Activated naive CD4-positive, alpha-beta T cell treated with Interleukin-2 at 50 U/mL for 16 hours (primary cell): Measurements from ENCODE around the gene MED25.
A peak's percentile ranks its signal among the peaks of the same experiment; 100 is the strongest.

Experiments
- DNase-seq: peaks from one replicate; pipeline ENCODE4 v3.0.0-alpha.2; 2020

Gene MED25

DNA sequence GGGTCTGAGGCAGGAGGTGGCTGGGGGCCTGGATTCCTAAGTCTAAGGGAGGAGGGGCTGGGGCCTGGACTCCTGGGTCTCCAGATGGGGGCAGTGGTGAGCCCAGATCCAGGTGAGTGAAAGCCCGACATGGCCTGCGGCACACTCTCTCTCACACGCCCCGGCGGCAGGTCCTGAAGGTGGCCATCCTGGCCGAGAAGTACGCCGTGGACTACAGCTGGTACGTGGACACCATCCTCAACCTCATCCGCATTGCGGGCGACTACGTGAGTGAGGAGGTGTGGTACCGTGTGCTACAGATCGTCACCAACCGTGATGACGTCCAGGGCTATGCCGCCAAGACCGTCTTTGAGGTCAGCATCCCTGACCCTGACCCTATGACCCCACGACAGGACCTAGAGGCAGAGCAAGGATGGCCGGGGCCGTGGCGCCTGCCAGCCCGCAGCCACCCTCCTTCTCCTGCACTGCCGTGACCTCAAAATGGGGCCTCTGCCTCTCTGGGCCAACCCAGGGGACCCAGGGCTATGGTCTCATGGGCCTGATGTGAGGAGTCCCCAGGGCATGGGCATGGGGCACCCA lies 18.2 kb upstream of the MED25 start:
- DNase-seq, result no peak

DNA sequence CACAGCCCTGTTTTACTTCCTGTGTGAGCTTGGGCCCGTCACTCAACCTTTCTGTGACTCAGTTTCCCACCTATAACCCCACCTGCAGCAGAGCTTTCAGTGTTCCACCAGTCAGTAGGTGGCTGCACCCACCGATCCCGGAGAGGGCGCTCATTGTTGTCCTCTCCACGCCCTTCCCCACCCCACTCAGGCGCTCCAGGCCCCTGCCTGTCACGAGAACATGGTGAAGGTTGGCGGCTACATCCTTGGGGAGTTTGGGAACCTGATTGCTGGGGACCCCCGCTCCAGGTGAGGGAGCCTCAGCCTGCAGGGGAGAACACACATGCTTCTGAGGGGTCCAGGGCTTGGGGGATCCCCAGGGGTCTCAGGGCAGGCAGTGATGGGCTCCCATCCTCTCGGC lies 17.3 kb upstream of the MED25 start:
- DNase-seq, result no peak

DNA sequence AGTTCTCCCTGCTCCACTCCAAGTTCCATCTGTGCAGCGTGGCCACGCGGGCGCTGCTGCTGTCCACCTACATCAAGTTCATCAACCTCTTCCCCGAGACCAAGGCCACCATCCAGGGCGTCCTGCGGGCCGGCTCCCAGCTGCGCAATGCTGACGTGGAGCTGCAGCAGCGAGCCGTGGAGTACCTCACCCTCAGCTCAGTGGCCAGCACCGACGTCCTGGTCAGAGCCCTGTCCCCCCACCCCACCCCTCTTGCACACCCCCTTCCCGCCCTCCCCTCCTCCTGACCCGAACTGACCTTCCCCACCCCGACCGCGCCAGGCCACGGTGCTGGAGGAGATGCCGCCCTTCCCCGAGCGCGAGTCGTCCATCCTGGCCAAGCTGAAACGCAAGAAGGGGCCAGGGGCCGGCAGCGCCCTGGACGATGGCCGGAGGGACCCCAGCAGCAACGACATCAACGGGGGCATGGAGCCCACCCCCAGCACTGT lies 16.6 kb upstream of the MED25 start:
- no peak for DNase-seq

- no peak for DNase-seq
Observed at GRCh38 chr19:49801966-49802661, 16.0 kb upstream of the MED25 start.

GRCh38 chr19:49802836-49803528 lies 15.1 kb upstream of the MED25 start:
- no peak for DNase-seq

GRCh38 chr19:49803529-49803856 lies 14.6 kb upstream of the MED25 start:
- no peak for DNase-seq

GRCh38 chr19:49805822-49806619 lies 12.1 kb upstream of the MED25 start:
- DNase-seq, result no peak

GRCh38 chr19:49806620-49806959 lies 11.5 kb upstream of the MED25 start:
- no peak for DNase-seq

DNA sequence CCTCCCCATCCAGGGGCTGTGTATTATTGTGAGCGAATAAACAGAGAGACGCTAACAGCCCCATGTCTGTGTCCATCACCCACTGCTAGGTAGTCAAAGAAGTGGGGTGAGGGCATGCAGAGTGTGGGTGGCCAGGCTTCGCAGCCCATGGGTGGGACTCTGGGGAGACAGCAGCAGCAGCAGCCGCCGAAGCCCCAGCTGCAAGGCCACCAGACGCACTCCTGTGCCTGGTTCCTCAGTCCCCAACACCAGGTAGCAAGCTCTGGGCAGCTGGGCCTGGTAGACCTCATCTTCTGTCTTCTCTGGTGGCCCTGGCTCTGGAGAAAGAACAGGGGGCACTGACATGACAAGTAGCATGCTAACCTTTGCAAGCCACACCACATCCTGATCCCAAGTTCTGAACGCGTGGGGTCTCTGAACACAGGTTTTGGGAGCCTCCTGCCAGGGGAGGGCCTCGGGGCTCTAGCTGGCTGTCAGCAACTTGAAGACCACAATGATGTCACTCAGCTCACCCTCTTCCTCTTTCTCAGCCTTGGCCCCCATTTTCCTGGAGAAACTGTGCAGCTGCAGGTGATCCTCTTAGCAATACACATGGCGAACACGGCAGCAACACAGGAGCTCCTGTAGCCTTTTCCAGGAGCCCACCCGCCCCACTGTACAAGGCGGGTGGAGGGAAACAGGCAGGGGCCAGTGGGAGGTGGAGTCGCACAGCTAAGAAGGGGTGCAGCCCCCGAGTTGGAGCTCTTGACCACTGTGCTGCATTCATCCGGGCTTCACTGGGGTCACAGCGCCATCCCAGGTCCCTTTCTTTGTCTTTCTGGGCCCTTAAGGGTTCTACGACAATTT lies 10.8 kb upstream of the MED25 start:
- DNase-seq, result no peak

DNA sequence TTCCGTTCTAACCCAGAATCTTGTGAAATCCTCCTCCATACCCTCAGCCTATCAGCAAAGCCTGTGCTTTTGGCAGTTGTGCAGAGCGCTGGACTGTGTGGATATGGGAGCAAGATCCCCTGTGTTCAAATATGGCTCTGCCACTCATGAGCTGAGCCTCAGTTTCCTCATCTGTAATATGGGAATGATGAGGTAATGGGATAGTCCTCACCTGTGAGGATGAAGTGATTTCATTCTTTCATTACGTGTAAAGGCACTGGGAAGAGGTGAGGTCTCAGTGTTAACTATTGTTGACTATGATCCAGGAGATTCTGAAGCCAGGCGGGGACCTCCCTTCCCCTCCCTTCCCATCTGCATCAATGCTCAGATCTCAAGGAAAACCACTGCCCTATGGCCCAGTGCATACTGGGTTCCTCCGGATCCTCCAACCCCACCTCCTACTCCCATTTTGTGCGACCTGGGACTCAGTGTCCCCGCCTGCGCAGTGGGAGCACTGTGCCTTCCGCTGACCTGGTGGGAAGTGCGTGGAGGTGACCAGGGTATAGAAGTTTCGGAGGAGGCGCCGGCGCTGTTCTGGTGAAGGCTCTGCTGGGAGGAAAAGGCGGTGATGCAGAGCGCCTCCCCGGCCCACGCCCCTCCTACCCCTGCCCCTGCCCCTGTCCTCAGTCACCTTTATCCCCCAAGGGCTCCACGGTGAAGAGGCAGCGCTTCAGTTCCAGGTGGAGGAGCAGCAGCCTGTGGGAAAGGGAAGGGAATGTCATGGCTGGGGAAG lies 10.0 kb upstream of the MED25 start:
- DNase-seq, result no peak

GRCh38 chr19:49808711-49809159 lies 9.4 kb upstream of the MED25 start:
- DNase-seq, result peak; percentile 82

DNA sequence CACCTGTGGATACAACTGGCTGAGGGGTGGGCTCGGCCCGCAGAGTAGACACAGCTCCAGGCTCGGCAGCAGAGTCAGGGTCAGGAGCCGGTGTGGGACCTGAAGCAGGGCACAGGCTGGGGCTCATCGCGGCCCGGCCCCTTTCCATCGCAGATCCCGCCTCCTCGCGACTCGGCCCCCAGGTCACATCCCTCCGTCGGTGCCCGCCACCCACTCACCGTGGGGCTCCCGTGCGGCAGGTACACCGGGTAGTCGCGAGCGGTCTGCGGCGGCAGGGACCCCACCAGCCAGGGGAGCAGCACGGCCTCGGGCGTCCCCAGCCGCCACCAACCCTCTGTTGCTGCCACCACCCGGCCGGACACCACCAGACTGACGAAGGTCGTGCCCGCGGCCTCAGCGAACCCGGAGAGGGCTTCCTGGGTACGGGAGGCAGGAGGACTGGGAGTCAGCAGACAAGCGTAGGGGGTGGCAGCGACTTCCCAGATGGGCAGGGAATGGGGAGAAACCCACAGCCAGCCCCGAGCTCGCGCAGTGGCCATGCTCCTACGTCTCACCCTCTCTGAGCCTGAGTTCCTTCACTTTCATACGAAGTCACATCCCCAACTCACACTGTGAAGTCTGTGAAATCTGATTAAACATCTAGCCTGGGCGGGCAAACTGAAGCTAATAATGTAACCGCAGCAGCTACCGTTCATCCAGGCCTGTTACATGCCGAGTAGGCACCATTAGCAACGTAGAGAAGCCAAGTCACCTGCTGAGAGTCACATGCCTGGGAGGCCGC lies 8.7 kb upstream of the MED25 start:
- peak; percentile 56 for DNase-seq

DNA sequence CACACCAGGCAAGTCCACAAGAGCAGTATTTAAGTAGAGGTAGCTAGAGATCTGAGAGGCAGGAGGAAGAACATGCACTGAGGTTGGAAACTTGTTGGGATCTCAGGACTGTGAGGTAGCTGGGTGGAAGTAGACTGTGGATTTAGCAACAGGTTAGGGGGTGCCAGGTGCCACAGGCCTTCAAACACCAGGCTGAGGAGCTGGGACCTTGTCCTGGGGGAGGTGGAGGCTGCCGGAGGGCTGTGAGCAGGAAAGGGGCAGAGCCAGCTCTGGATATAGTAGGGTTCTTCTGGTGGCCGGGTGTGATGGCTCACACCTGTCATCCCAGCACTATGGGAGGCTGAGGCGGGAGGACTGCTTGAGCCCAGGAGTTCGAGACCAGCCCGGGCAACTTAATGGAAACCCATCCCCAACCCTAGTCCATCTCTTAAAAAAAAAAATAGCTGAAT lies 8.1 kb upstream of the MED25 start:
- DNase-seq, result no peak

DNA sequence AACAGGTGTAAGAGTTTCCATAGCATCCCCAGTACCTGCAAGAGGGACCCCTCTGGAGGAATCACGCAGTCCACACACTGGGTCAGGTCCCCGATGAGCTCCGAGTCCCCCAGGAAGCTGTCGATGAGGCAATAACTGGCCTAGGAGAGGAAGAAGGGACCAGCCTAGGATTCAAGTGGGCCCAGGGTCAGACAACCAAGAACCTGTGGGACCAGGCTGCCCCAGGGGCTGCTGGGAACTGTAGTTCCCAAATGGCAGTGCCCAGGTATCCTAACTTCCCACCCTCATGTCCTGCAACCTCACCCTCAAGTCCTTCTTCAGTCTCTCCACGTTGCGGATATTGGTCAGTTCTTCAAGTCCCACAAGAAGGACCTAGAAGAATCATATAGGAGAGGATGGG lies 6.8 kb upstream of the MED25 start:
- DNase-seq, result no peak

DNA sequence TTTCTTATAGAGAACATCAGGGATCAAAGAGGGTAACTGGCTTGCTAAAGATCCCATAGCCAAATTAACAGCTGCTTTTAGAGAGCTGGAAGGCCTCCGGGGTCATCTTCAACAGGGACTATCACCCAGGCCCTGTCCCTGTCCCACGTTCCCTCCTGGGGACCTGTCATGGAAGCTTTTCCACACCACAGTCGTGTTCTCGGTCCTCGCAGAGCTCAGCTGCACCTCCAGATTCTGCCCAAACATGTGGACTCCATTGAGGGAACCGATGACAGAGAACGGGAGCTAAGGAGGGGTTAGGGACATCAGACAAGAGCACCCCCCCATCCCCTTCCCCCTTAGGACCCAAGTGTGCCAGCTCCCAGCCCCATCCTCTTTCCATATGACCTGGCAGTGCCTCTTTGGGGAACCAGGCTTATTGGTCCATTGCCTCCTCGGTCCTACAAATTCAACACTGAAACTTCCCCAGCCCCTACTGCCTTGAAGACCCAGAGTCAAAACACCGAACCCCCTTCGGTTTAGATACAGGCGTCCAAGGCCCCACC lies 5.6 kb upstream of the MED25 start:
- DNase-seq, result no peak

- peak; percentile 93 for DNase-seq
Observed at GRCh38 chr19:49812997-49813861, 4.9 kb upstream of the MED25 start, which contains the start of gene FUZ. Gene FUZ, minus strand, starts transcription at chr19:49813292. Its CDS starts 186 bp downstream, at chr19:49813106.

- no peak for DNase-seq
Observed at GRCh38 chr19:49814010-49814409, 4.1 kb upstream of the MED25 start.

- DNase-seq, result no peak
Observed at GRCh38 chr19:49816590-49816989, 1.5 kb upstream of the MED25 start.

- DNase-seq, result no peak
Observed at GRCh38 chr19:49818649-49819370, 721 bp downstream of the MED25 start.
